H9 (cell line): ENCODE results near the gene STBD1. TPM values are rescaled to one million over a fixed set of nuclear protein-coding genes. Genes with fewer than 3 reads are reported as not detected.

Experiments
- DNase-seq: peaks from one replicate; pipeline ENCODE4 v3.0.0-alpha.2; 2017
- H2AFZ ChIP-seq: one replicate; pipeline ENCODE4 v1.6.1; 2013; ENCODE audit warnings: mild to moderate bottlenecking, low read length, control low read depth, moderate library complexity
- H2AK5ac ChIP-seq: 2 replicates; pipeline ENCODE4 v1.6.1; 2013; ENCODE audit warnings: low read length, control low read depth, mixed read lengths; ENCODE audit not compliant: insufficient read length
- H2BK120ac ChIP-seq: one replicate; pipeline ENCODE4 v1.6.1; 2013; ENCODE audit warnings: low read depth, mild to moderate bottlenecking, low read length, control low read depth, inconsistent platforms; ENCODE audit not compliant: poor library complexity, severe bottlenecking
- H2BK12ac ChIP-seq: 2 replicates; pipeline ENCODE4 v1.6.1; 2013; ENCODE audit warnings: low read length, control low read depth, mixed read lengths, low read depth; ENCODE audit not compliant: insufficient read length
- H2BK15ac ChIP-seq: 2 replicates; pipeline ENCODE4 v1.6.1; 2013; ENCODE audit warnings: low read depth, low read length, control low read depth
- H2BK20ac ChIP-seq: one replicate; pipeline ENCODE4 v1.6.1; 2013; ENCODE audit warnings: low read depth, mild to moderate bottlenecking, low read length, control low read depth, inconsistent platforms; ENCODE audit not compliant: poor library complexity, severe bottlenecking
- H2BK5ac ChIP-seq: 2 replicates; pipeline ENCODE4 v1.6.1; 2013; ENCODE audit warnings: low read length, control low read depth, mixed read lengths; ENCODE audit not compliant: insufficient read length
- H3K14ac ChIP-seq: 2 replicates; pipeline ENCODE4 v1.6.1; 2013; ENCODE audit warnings: low read length, control low read depth; ENCODE audit not compliant: insufficient read depth
- H3K18ac ChIP-seq: 2 replicates; pipeline ENCODE4 v1.6.1; 2013; ENCODE audit warnings: low read depth, mild to moderate bottlenecking, mixed read lengths, low read length, control low read depth; ENCODE audit not compliant: insufficient read length
- H3K23ac ChIP-seq: 2 replicates; pipeline ENCODE4 v1.6.1; 2013; ENCODE audit warnings: low read length, control low read depth, mixed read lengths, low read depth; ENCODE audit not compliant: insufficient read length
- H3K23me2 ChIP-seq: 2 replicates; pipeline ENCODE4 v1.6.1; 2013; ENCODE audit warnings: low read depth, mild to moderate bottlenecking, mixed read lengths, low read length, control low read depth; ENCODE audit not compliant: insufficient read length, poor library complexity, severe bottlenecking
- H3K27ac ChIP-seq: 2 replicates; pipeline ENCODE4 v1.5.1; 2013; ENCODE audit warnings: low read length, control low read depth, mixed read lengths, low read depth; ENCODE audit not compliant: insufficient read length
- H3K27me3 ChIP-seq: 2 replicates; pipeline ENCODE4 v1.6.1; 2013; ENCODE audit warnings: low read length, control low read depth, inconsistent platforms; ENCODE audit not compliant: insufficient read depth
- H3K4ac ChIP-seq: 2 replicates; pipeline ENCODE4 v1.6.1; 2013; ENCODE audit warnings: low read depth, mild to moderate bottlenecking, control low read depth, inconsistent platforms, low read length, moderate library complexity
- H3K4me1 ChIP-seq: 2 replicates; pipeline ENCODE4 v1.6.1; 2013; ENCODE audit warnings: low read length, control low read depth, inconsistent platforms; ENCODE audit not compliant: insufficient read depth
- H3K4me2 ChIP-seq: 2 replicates; pipeline ENCODE4 v1.6.1; 2013; ENCODE audit warnings: low read length, control low read depth, mixed read lengths; ENCODE audit not compliant: insufficient read length, insufficient read depth
- H3K56ac ChIP-seq: 2 replicates; pipeline ENCODE4 v1.6.1; 2013; ENCODE audit warnings: low read depth, mild to moderate bottlenecking, mixed read lengths, low read length, control low read depth; ENCODE audit not compliant: insufficient read length
- H3K79me1 ChIP-seq: 2 replicates; pipeline ENCODE4 v1.6.1; 2013; ENCODE audit warnings: low read depth, mild to moderate bottlenecking, moderate library complexity, low read length, control low read depth, inconsistent platforms; ENCODE audit not compliant: insufficient read depth, poor library complexity, severe bottlenecking
- H3K79me2 ChIP-seq: 2 replicates; pipeline ENCODE4 v1.6.1; 2013; ENCODE audit warnings: low read length, control low read depth, inconsistent platforms; ENCODE audit not compliant: insufficient read depth
- H3K9ac ChIP-seq: 2 replicates; pipeline ENCODE4 v1.6.1; 2013; ENCODE audit warnings: low read length, control low read depth, mixed read lengths; ENCODE audit not compliant: insufficient read length; ENCODE audit errors: extremely low read depth
- H3K9me3 ChIP-seq: one replicate; pipeline ENCODE4 v1.6.1; 2013; ENCODE audit warnings: low read depth, low read length, inconsistent platforms; ENCODE audit not compliant: control insufficient read depth
- H3T11ph ChIP-seq: one replicate; pipeline ENCODE4 v1.6.1; 2013; ENCODE audit warnings: mild to moderate bottlenecking, low read length, control low read depth, inconsistent platforms
- H4K20me1 ChIP-seq: one replicate; pipeline ENCODE4 v1.6.1; 2013; ENCODE audit not compliant: control insufficient read depth, insufficient read length, insufficient read depth
- H4K5ac ChIP-seq: 2 replicates; pipeline ENCODE4 v1.6.1; 2013; ENCODE audit warnings: low read depth, mild to moderate bottlenecking, mixed read lengths, low read length, control low read depth; ENCODE audit not compliant: insufficient read length
- H4K8ac ChIP-seq: replicated peaks from 2 replicates; pipeline ENCODE4 v1.6.1; 2013; ENCODE audit warnings: low read length, control low read depth, mixed read lengths, low read depth; ENCODE audit not compliant: insufficient read length
- H4K91ac ChIP-seq: 2 replicates; pipeline ENCODE4 v1.6.1; 2013; ENCODE audit warnings: low read depth, mild to moderate bottlenecking, moderate library complexity, mixed read lengths, low read length, control low read depth; ENCODE audit not compliant: insufficient read length
- H3K27ac Mint-ChIP-seq, 3 experiments: 2 replicates in 2 of 3; 3 replicates in 1 of 3; pipeline ENCODE4 v1.8.0; 2020 to 2021; ENCODE audit warnings: mixed read lengths in 3 of 3, mild to moderate bottlenecking in 1 of 3, moderate library complexity in 1 of 3
- H3K27me3 Mint-ChIP-seq: 2 replicates; pipeline ENCODE4 v1.8.0; 2021; ENCODE audit warnings: low read depth, mild to moderate bottlenecking, moderate library complexity, mixed read lengths
- H3K36me3 Mint-ChIP-seq, 3 experiments: 2 replicates in 2 of 3; 3 replicates in 1 of 3; pipeline ENCODE4 v1.8.0; 2020 to 2021; ENCODE audit warnings: low read depth in 3 of 3, mixed read lengths in 3 of 3; ENCODE audit not compliant: insufficient read depth in 1 of 3
- H3K4me1 Mint-ChIP-seq, 2 experiments: 2 replicates each; pipeline ENCODE4 v1.8.0; 2020; ENCODE audit warnings: mixed read lengths in 2 of 2
- H3K4me3 Mint-ChIP-seq, 2 experiments: 2 replicates in 1 of 2; 3 replicates in 1 of 2; pipeline ENCODE4 v1.8.0; 2020 to 2021; ENCODE audit warnings: mild to moderate bottlenecking in 2 of 2, mixed read lengths in 2 of 2, moderate library complexity in 1 of 2
- H3K9me3 Mint-ChIP-seq, 2 experiments: 2 replicates in 1 of 2; 3 replicates in 1 of 2; pipeline ENCODE4 v1.8.0; 2020; ENCODE audit warnings: mild to moderate bottlenecking in 2 of 2, mixed read lengths in 2 of 2, moderate library complexity in 1 of 2
- CTCF ChIP-seq: fragments of 200-600 bp; sonication (generic); conservative IDR thresholded peaks from 3 replicates; pipeline ENCODE4 v1.8.0; 2021; ENCODE audit warnings: antibody characterized with exemption, mild to moderate bottlenecking
- WGBS: extraction: QIAGEN DNeasy Blood & Tissue Kit; methylation state at CpG from one replicate; pipeline ENCODE4 v1.1.7; 2013; ENCODE audit warnings: missing lambda C conversion rate, low lambda C conversion rate, mixed read lengths; ENCODE audit not compliant: insufficient read length; ENCODE audit errors: extremely low coverage; 5-methylcytosine and 5-hydroxymethylcytosine counted together
- total RNA-seq: library from RNA; stranded (reverse); gene quantifications from 2 replicates; pipeline ENCODE4 v1.2.1, GENCODE V29; 2021

Gene STBD1
- total RNA-seq, 1 experiment from 2014 or later, result 1.1 TPM

GRCh38 chr4:76305033-76305687 is 1.4 kb upstream of the STBD1 start:
- no peak overlapping the region for H2BK120ac ChIP-seq
- H3K56ac ChIP-seq, result no peak overlapping the region
- peaks cover 6 to 12% (median 10%) of the 10 kb centered on the region in 3 experiments; a peak in 5 of 7 replicates for H3K36me3 Mint-ChIP-seq
- no peaks in the 10 kb centered on the region; a peak in 1 of 5 replicates for H3K9me3 Mint-ChIP-seq
- no peaks in the 10 kb centered on the region for H3K79me2 ChIP-seq
- H3K4me2 ChIP-seq, result peak overlapping the region; percentile 80
- no peak overlapping the region for H3K14ac ChIP-seq
- no peak overlapping the region for H3K4ac ChIP-seq
- H3K27ac ChIP-seq, result no peak overlapping the region
- no peak for TF ChIP-seq CTCF
- H4K20me1 ChIP-seq, result no peaks in the 10 kb centered on the region
- H3K4me3 Mint-ChIP-seq, result peak overlapping the region; percentile 86 to 89
- no peak overlapping the region for H3K9ac ChIP-seq
- no peak overlapping the region for H4K91ac ChIP-seq
- H3K18ac ChIP-seq, result no peak overlapping the region
- no peak overlapping the region for H2BK5ac ChIP-seq
- H3K27me3 ChIP-seq, result peaks cover 4% of the 10 kb centered on the region; the same call in 1 of the 2 replicates
- H3K4me1 ChIP-seq, result peaks cover 1% of the 10 kb centered on the region; the same call in 1 of the 2 replicates
- H2AFZ ChIP-seq, result no peak overlapping the region
- H3K23me2 ChIP-seq, result peaks cover 15% of the 10 kb centered on the region
- H3K79me1 ChIP-seq, result no peaks in the 10 kb centered on the region
- H3K23ac ChIP-seq, result no peak overlapping the region
- H2BK15ac ChIP-seq, result no peak overlapping the region
- no peaks in the 10 kb centered on the region for H3K9me3 ChIP-seq
- H2BK12ac ChIP-seq, result no peak overlapping the region
- peaks cover 17% of the 10 kb centered on the region for H3K27me3 Mint-ChIP-seq
- H4K5ac ChIP-seq, result no peak overlapping the region
- no peak overlapping the region for H2AK5ac ChIP-seq
- no peak for DNase-seq
- H3K4me1 Mint-ChIP-seq, result peaks cover 6 to 16% of the 10 kb centered on the region in 2 experiments
- no peak overlapping the region for H4K8ac ChIP-seq
- H2BK20ac ChIP-seq, result no peak overlapping the region
- no peak overlapping the region for H3T11ph ChIP-seq
- no peak overlapping the region for H3K27ac Mint-ChIP-seq
- no CpG with 5 or more reads among the region's 7 CpGs for WGBS
